ENCODE data around the gene CDK17. TPM values are rescaled to one million over a fixed set of nuclear protein-coding genes. Genes with fewer than 3 reads are reported as not detected.
"Not testable (repeated sequence)": the region's sequence is repeated elsewhere in the genome, so short reads cannot be mapped to it uniquely, and the experiment has no call there.

The CDK17 gene
- total RNA-seq, 1 experiment from 2014 or later = 25.8 TPM

GRCh38 chr12:96419576-96420276 lies 19.5 kb upstream of the CDK17 start:
- no peak for DNase-seq (ENCODE audit: low read depth)

- DNase-seq (ENCODE audit: low read depth) = not testable (repeated sequence)
These were observed 17.4 kb upstream of the CDK17 start for GRCh38 chr12:96417688-96418087.

GRCh38 chr12:96416033-96416799 lies 16.0 kb upstream of the CDK17 start:
- peak; percentile 80 for DNase-seq (ENCODE audit: low read depth)

- DNase-seq (ENCODE audit: low read depth) = no peak
These were observed 14.4 kb upstream of the CDK17 start for GRCh38 chr12:96414637-96415036.

- no peak for DNase-seq (ENCODE audit: low read depth)
These were observed 12.2 kb upstream of the CDK17 start for GRCh38 chr12:96412431-96412830.

GRCh38 chr12:96409731-96410130 lies 9.5 kb upstream of the CDK17 start:
- no peak for DNase-seq (ENCODE audit: low read depth)

GRCh38 chr12:96408993-96409392 lies 8.8 kb upstream of the CDK17 start:
- no peak for DNase-seq (ENCODE audit: low read depth)

GRCh38 chr12:96407429-96408097 lies 7.3 kb upstream of the CDK17 start:
- not testable (repeated sequence) for DNase-seq (ENCODE audit: low read depth)

- DNase-seq (ENCODE audit: low read depth) = no peak
These were observed 4.5 kb upstream of the CDK17 start for GRCh38 chr12:96404696-96405095.

- DNase-seq (ENCODE audit: low read depth) = no peak
These were observed 3.6 kb upstream of the CDK17 start for GRCh38 chr12:96403870-96404269.

- not testable (repeated sequence) for DNase-seq (ENCODE audit: low read depth)
These were observed 2.3 kb upstream of the CDK17 start for GRCh38 chr12:96402522-96402921.

- DNase-seq (ENCODE audit: low read depth) = no peak
These were observed 1.8 kb upstream of the CDK17 start for GRCh38 chr12:96402061-96402460.

- DNase-seq (ENCODE audit: low read depth) = peak; percentile 92
These were observed 1.0 kb upstream of the CDK17 start for GRCh38 chr12:96401076-96401871.

GRCh38 chr12:96400631-96401075 lies 414 bp upstream of the CDK17 start:
- peak; percentile 55 for DNase-seq (ENCODE audit: low read depth)

- peak; percentile 73 for DNase-seq (ENCODE audit: low read depth)
These were observed 920 bp downstream of the CDK17 start for GRCh38 chr12:96399120-96399918.

GRCh38 chr12:96398424-96399119 lies 1.7 kb downstream of the CDK17 start:
- no peak for DNase-seq (ENCODE audit: low read depth)

- DNase-seq (ENCODE audit: low read depth) = no peak
These were observed 2.3 kb downstream of the CDK17 start for GRCh38 chr12:96397756-96398423.

- DNase-seq (ENCODE audit: low read depth) = no peak
These were observed 3.3 kb downstream of the CDK17 start for GRCh38 chr12:96396914-96397313.

GRCh38 chr12:96396209-96396608 lies 4.0 kb downstream of the CDK17 start:
- DNase-seq (ENCODE audit: low read depth) = no peak

- DNase-seq (ENCODE audit: low read depth) = no peak
These were observed 5.0 kb downstream of the CDK17 start for GRCh38 chr12:96395236-96395635.

Data from M059J (cell line).